HG03066 (cell line): ENCODE measurements around the gene LZIC.
"Not testable (repeated sequence)": the region's sequence is repeated elsewhere in the genome, so short reads cannot be mapped to it uniquely, and the experiment has no call there.

ENCODE experiments used
- ATAC-seq: cut with Tn5 transposase; IDR thresholded peaks from one replicate; pipeline ENCODE4 v1.9.1; 2021; ENCODE audit warnings: low read depth; ENCODE audit not compliant: unreplicated experiment

LZIC gene

DNA sequence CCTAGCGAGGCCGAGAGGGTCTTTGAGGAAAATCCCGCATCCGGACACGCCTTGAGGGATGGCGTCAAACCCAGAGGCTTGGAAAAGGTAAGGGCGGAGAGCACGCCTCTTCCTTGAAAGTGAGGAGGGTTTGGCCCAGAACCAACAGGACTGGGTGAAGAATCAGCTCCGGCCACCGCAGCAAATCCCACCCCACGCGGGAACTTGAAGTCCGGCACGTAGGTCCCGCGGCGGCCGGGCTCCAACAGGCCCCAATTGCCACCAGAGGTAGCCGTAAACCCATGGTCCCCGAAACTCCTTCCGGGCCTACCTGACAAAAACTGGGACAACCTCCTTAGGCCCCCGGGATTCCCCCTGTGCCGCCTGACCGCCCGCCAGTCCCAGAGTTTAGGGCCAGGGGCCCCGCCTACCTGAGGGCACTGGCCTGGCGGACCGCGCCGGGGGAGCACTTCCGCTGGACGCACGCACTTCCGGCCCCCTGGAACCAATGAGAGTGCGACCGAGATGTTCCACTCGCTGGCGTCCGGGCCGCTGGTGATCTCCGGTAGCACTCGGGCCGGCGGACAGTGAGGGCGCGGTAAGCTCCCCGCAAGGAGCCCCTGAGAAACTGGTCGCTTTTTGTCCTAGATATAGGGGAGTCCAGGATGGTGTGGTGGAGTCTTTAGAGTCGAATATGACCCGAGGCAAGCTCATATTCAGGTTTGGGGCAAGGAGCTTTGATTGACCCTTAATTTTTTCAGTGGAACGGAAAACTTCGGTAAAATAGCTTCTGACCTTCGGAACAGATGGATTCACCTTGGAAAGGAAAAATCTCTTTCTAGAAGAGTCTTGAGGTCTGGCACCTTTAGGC lies at the start of gene LZIC, which contains the start of gene NMNAT1:
LZIC (minus strand) TSS at position 453 of the 850 bp plus-strand sequence. CDS start 6,772 bp downstream, outside the sequence.
NMNAT1 (plus strand) TSS at position 537 of the 850 bp plus-strand sequence. CDS start 28,599 bp downstream, outside the sequence.
- ATAC-seq: peak; percentile 92

DNA sequence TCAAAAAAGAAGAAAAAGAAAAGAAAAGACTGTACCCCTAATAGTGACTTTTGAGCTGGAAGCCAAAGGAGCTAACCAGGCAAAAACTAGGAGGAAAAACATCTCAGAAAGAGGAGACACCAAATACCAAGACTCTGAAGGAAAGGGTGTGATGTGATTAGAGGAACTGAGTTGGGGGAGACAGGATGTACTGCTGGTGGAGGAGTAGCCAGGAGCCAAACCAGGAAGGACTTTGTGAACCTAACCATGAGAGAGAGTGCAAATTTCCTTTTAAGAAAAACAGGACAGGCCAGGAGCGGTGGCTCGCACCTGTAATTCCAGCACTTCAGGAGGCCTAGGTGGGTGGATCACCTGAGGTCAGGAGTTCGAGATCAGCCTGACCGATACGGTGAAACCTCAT lies 49.7 kb upstream of the LZIC start:
- ATAC-seq: no peak

DNA sequence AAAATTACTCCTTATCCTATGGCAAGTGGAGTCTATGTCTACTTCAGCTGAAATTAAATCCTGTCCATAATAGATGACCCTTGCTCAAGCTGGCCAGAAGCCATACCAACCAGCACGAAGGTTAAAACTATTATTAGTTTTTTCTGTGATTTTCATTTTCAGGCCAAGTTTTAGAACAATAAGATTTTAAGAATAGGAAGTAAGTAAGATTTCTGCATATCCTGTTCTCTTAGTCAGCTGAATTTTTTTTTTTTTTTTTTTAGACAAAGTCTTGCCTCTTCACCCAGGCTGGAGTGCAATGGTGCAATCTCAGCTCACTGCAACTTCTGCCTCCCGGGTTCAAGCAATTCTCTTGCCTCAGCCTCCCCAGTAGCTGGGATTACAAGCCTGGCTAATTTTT lies 47.8 kb upstream of the LZIC start:
- ATAC-seq: no peak

DNA sequence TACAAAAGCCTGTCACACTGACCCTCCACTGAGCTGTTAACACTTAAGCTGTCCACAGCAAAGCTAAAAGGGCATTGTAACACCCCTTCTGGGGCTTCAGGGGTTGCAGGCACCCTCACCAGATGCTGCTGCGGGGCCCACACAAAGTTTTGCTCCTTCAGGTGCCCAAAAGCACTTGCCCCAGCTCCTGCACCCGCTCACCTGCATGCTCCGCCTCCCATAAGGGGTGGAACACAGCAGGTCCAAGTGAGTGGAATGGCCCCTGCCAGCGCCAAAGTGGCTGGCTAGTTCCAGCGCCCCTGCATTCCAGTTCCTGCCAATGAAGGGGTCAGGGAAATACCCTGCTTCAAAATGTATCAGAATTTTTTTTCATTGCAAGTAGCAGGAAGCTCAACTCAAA lies 46.6 kb upstream of the LZIC start:
- no peak for ATAC-seq

DNA sequence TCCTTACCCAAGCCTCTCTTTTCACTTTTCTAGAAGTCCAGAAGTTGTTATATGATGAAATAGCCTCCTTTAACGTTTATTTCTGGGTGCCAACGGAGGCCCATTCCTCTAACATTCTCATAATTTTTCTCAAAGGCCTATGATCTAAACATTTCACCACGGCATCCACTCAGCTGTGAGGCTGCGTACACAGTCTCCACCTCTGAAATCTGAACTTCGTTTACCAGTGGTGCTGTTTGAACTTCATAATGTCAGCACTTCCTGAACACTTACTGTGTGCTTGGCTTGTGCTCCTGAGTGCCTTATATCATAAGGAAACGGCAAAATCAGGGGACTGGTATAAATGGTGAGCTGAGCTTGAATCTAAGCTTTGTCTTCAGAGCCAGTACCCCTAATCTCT lies 41.8 kb upstream of the LZIC start:
- no peak for ATAC-seq

DNA sequence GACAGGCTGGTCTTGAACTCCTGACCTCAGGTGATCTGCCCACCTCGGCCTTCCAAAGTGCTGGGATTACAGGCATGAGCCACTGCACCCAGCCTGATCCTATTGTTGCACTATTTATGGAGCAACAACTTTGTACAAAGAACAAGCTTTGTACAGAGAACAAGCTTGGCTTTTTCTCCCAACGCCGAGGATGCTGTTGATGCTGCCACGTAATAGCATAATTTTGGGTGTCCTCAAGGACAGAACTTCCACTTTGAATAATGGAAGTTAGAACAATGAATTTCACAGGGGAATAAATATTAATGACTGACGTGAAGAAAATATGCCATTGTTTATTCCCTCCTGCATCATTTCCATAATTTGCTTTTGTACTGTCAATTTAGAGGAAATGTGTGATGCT lies 41.1 kb upstream of the LZIC start:
- no peak for ATAC-seq

DNA sequence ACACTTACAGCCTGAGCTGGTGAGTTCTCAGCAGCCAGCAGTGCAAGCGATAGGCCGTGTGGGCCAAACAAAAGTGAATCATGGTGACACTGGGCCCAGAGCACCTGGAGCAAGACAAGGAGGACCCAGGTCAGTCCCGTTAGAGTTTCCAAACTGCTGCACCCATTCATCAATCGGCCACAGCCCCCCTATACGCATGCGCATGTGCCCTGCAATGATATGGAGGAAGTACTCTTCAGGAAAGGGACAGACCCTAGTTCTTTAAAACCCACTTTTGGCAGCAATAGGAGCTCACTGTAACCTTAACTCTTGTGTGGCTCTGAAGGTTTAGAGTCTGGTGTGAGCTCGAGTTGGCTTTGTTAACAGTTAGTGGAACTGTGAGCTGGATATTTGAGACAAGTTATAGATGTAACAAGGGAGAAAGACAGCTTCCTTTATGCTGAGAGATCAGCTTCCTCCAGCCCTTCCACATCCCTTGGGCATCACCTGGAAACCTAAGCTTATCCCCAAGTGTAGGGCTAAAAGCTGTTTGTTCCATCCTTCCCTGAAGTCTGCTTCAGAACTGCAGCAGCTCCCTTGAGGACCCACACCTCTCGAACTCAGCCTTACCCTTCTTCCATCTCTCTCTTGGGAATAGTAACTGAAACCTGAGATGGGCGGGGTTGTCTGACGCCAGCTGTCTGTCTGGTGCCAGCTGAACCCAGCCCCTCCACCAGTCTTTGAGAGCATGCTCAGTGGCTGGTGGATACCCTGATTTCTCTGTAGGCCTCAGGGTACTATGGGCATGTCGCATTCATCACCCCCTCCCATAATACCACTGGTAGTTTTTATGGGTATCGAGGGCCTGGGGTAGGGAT lies 17.7 kb upstream of the LZIC start:
- no peak for ATAC-seq

DNA sequence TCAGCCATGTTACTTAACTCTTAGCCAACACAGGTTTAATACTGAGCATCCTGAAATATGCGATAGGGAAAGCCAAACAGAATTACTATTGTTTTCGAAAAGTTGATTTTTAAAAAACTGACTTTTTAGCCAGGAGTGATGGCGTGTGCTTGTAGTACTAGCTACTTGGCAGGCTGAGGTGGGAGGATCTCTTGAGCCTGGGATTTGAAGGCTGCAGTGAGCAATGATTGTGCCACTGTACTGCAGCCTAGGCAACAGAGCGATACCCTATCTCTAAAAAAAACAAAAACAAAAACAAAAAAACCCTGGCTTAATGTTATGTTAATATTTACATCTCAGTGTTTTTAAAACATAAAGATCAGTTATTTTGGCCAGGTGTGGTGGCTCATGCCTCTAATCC lies 16.8 kb upstream of the LZIC start:
- no peak for ATAC-seq

DNA sequence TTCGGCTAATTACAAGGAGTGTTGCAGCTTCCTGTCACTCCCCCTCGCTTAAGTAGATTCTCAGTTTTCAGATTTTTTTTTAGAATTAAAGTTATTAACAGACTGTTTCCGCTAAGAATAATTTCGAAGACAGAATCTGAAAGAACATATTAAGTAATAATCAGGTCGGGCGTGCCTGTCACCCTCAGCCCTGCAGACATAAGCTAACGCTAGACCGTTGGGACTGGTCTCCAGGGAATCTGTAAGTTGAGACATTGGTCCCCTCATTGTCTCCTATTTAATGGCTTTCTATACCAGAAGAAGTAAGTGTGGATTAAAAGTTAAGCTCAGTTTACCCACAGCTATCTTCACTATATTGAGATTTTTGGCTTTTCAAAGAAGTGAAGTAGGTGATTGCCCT lies 14.5 kb upstream of the LZIC start:
- ATAC-seq: no peak

DNA sequence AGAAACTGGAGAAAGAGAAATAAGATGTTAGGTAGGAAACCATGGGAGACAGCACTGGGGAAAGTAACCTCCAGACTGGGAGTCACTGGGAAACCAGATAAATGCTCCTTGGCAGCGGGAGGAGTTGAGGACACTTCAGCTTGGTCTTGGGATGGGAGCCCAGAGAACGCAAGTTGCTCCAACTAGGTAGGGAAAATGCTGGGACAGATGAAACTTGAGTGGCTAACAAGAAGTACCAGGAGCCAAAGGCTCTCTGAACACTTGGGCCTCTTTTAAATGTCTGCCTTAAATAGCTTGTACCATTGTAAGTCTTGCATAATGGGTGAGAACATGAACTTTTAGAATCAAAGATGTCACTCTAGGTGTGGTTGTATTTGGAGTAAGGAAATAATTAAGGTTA lies 3.1 kb upstream of the LZIC start:
- ATAC-seq: no peak

DNA sequence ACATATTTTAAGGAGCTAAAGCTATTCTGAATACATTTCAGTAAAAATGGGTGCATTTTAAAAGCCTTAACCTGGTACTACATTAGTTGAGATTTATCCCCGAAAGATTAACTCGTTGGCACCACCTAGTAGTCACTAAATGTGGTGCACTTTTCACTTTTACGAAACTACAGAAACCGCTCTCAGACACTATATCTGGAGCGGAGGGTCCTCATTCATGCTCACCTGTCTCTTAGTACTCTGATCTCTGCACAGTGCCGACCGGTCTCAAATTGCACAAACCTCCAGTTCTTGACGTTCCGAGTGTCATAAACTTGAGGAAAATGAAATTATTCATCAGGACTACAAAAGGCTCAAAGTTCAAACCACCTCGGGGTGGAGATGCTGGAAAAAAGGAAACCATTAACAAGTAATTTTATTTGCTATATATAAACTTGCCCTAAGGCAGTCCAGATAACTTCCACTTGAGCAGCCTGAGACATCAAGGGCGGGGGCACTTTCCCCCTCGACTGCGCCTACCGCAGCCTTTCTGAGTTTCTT lies 722 bp downstream of the LZIC start:
- no peak for ATAC-seq

DNA sequence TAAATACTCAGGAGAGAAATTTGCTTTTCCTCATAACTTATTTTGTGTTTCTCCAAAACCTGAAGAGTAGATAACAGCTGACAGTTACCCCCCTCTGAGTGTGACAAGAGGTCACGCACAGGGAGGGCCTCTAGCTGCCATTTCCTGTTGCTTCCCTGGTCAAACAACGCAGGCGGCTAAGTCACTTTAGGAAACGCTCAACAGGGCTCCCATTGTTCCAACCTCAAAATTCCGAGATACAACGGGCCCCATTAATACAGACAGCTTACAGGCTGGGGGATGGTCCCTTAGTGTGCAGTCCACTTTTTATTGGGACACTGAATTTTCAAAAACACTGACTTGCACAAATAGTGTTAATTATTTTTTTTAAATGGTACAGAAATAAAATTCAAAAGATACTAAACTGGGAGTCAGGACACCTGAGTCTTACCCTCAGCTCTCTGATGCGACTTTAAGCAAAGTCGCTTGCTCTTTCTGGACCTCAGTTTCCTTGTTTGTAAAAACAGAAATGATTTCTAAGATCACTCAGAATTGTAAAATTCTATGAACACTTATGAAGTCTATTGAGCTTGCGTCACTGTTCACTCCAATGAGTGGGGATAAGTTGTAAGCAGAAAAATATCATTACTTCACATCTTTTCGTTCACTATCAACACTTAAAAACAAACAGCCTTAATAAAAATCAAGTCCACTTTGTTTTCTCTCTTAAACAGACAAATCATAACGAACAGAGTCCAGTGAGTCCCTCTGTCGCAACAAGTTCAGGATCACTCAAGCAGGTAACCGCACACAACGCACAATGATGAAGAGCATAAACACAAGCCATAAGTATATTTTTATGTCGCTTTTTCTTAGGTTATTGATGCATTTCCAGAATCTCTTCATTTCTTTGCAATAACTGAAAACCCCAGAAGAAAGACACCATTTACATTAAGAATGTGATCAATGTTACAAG lies 13.5 kb downstream of the LZIC start:
- no peak for ATAC-seq

DNA sequence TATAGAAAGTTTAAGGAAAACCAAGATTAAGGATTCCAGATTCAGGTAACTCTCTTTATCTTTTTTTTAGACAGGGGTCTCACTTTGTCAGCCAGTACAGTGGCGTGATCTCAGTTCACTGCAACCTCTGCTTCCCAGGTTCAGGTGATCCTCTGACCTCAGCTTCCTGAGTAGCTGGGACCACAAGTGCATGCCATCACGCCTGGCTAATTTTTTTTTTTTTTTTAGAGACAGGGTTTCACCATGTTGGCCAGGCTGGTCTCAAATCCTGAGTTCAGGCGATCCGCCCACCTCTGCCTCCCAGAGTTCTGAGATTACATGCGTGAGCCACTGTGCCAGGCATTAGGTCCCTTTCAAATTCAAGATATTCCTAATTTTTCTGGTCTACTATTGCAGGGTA lies 15.9 kb downstream of the LZIC start:
- no peak for ATAC-seq

DNA sequence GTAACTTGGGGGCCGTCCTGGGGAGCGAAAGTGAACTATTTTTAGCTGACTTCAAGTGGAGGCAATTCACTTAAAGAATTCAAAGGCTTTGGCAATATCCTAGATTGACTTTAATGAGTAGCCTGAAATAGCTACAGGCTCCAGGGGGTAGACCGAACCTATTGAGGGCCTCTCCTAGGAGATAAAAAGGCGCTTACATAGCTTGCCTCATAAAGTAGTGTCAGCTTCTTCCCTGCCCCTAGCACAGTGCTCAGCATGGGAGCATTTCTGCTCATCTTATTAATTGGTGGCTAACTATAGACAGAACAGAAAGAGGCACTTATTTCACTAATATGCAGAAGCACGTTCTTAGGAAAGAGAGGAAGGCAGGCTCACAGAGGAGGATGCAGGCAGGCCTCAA lies 20.8 kb downstream of the LZIC start:
- ATAC-seq: no peak

DNA sequence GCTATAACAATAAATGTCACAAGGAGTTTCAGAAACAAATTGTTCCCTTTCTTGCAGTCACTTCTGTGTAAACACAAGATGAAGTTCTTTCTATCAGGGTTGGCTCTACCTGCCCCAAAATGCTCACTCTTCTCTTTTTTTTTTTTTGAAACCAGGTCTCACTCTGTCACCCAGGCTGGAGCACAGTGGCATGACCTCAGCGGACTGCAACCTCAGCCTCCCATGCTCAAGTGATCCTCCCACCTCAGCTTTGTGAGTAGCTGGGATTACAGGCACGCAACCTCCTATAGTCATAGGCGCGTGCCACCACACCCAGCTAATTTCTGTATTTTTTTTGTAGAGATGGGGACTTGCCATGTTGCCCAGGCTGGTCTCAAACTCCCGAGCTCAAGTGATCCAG lies 22.6 kb downstream of the LZIC start:
- no peak for ATAC-seq

DNA sequence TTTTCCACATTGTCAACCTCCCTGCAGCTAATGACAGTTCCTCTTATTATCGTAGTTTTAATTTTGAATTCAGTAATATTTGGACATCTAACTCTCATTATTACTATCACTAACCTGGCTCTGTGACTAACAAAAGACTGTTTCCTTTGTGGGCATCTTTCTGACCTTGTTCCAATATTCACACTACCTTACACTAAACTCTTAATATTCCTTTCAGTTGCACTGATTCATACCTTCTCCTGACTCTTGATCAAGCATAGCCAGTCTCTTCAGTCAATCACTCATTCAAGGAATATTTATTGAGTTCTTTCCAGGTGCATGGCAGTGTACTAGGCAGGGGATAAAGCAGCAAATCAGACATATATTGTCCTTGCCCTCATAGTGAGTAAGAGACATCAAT lies 25.3 kb downstream of the LZIC start:
- ATAC-seq: no peak

DNA sequence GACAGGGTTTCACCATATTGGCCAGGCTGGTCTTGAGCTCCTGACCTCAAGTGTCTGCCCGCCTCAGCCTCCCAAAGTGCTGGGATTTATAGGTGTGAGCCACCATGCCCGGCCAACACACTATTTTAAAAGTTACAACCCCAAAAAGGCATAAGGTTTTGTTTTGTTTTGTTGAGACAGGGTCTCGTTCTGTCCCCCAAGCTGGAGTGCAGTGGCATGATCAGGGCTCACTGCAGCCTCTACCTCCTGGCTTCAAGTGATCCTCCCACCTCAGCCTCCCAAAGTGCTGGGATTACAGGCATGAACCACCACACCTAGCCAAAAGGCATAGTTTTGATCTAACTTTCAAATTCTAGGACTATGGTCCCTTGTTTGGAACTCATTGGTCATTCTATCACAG lies 25.7 kb downstream of the LZIC start:
- not testable (repeated sequence) for ATAC-seq

DNA sequence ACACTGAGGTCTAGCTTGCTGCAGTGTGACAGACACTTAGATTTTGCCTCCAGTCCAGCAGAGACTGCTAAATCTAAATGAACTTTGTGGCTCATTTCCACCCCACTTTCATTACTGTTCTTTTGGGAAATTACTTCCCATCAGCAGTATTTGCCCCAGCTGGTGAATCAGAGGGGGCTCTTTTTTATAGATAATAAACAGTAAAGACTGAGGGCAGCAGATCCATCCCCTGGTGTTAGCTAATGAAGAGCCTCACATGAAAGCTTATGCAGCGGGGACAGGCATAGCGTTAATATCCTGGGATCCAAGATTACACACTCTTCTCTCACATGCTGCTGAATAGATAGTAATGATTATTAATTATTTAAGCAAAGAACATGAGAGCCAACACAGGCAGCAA lies 26.7 kb downstream of the LZIC start:
- no peak for ATAC-seq

DNA sequence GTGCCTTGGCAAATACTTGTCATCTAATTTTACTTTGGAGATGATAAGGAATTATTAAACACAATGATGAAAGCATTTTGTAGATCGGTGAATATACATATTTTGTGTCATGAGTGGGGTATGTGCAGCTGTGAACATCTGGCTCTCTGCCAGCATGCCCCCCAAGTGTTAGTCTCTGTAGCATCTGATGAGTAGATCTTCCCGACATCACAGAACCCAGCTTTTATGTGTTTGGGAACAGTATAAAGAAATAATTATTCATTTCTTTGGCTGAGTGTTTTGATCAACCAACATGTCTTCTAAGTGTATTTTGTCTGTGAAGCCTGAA lies 28.6 kb downstream of the LZIC start:
- no peak for ATAC-seq

DNA sequence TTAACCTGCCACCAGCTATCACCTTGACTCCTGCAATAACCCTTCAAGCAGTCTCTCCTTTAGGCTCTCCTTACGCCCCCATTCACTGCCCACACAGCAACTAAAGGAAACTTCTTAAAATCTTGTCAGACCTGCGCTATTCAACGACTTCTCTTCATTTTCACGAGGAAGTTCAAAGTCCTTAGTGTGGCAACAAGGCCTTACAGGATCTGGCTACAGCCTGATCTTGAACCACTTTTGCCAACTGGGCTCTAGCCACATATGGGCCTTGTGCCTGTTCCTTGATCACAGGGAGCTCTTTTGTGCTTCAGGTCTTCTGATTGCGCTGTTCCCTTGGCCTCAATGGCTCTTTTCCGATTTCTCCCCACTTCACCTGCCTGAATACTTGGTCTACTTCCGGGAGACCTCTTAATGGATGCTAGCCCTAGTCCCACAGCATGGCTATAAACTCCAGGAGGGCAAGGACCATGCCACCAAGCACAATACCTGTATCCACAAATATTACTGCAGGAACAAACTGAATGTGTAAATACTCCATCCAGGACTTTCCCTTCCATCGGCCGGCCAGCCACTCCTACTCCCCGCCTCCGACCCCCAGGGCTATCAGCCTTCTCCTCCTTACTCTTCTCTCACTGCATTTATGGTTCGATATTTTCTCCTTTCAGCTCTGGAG lies 30.8 kb downstream of the LZIC start:
- no peak for ATAC-seq
